ENCODE measurements around the gene ZNF84.

The ZNF84 gene

DNA sequence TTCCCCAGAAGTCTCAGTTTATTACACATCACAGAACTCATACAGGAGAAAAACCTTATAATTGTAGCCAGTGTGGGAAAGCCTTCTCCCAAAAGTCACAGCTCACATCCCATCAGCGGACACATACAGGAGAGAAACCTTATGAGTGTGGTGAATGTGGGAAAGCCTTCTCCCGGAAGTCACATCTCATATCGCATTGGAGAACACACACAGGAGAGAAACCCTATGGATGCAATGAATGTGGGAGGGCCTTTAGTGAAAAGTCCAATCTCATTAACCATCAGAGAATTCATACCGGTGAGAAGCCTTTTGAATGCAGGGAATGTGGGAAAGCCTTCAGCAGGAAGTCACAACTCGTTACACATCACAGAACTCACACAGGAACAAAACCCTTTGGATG, 20.1 kb downstream of the ZNF84 start:
- TF ChIP-seq ZNF274 (IDR thresholded peaks at IDR 0.05; ENCODE audit: low read depth, low read length) (no peak), SUZ12 (IDR thresholded peaks at IDR 0.05; ENCODE audit: extremely low read depth, insufficient read depth, insufficient read length) (no peak), YY1 (IDR thresholded peaks at IDR 0.05; ENCODE audit: insufficient read depth, insufficient read length) (no peak)
- Histone ChIP-seq H3K4me1 (ENCODE audit: insufficient read depth, insufficient read length) (no peaks in the 10 kb centered on the region), H3K9me3 (ENCODE audit: insufficient read depth, low read length) (peaks cover 100% of the 10 kb centered on the region), H3K9ac (ENCODE audit: insufficient read length, low read depth) (no peak overlapping the region), H3K27me3 (ENCODE audit: insufficient read depth, insufficient read length) (no peaks in the 10 kb centered on the region), H3K36me3 (ENCODE audit: insufficient read depth, insufficient read length, low read length) (peaks cover 56% of the 10 kb centered on the region), H3K4me3 (ENCODE audit: insufficient read length, low read depth) (no peak overlapping the region)
- no peak for DNase-seq (ENCODE audit: low read depth, low spot score)

- peaks cover 48% of the 10 kb centered on the region for H3K36me3 ChIP-seq (ENCODE audit: insufficient read depth, insufficient read length, low read length)
- peak; percentile 100 for TF ChIP-seq ZNF274 (IDR thresholded peaks at IDR 0.05; ENCODE audit: low read depth, low read length)
- TF ChIP-seq YY1 (IDR thresholded peaks at IDR 0.05; ENCODE audit: insufficient read depth, insufficient read length), result no peak
- TF ChIP-seq SUZ12 (IDR thresholded peaks at IDR 0.05; ENCODE audit: extremely low read depth, insufficient read depth, insufficient read length), result no peak
- no peak overlapping the region for H3K4me3 ChIP-seq (ENCODE audit: insufficient read length, low read depth)
- H3K9me3 ChIP-seq (ENCODE audit: insufficient read depth, low read length), result peaks cover 100% of the 10 kb centered on the region
- H3K4me1 ChIP-seq (ENCODE audit: insufficient read depth, insufficient read length), result no peaks in the 10 kb centered on the region
- no peak for DNase-seq (ENCODE audit: low read depth, low spot score)
- no peaks in the 10 kb centered on the region for H3K27me3 ChIP-seq (ENCODE audit: insufficient read depth, insufficient read length)
- no peak overlapping the region for H3K9ac ChIP-seq (ENCODE audit: insufficient read length, low read depth)
These were observed 21.1 kb downstream of the ZNF84 start for GRCh38 chr12:133058203-133059113.

DNA sequence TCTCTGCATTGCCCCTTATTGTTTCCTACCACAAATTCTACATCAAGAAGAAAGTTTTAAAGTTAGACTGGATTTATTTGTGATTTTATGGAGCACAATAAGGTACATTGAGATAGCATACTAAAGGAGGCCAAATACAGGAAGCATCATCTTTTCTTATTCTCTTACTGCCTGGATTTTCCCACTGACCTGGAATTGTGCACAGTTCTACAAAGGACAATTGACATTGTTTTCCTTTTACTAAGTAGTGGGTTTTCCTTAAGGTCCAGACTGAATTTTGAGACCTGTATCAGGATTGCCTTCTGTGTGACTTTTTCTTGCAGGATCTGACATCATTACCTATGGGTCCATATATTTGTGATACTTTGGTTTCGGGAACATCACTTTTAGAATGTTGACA, 24.6 kb downstream of the ZNF84 start:
- Histone ChIP-seq H3K36me3 (ENCODE audit: insufficient read depth, insufficient read length, low read length) (peaks cover 22% of the 10 kb centered on the region), H3K9me3 (ENCODE audit: insufficient read depth, low read length) (peaks cover 97% of the 10 kb centered on the region), H3K4me1 (ENCODE audit: insufficient read depth, insufficient read length) (no peaks in the 10 kb centered on the region), H3K27me3 (ENCODE audit: insufficient read depth, insufficient read length) (no peaks in the 10 kb centered on the region), H3K9ac (ENCODE audit: insufficient read length, low read depth) (no peak overlapping the region), H3K4me3 (ENCODE audit: insufficient read length, low read depth) (no peak overlapping the region)
- DNase-seq (ENCODE audit: low read depth, low spot score), result no peak
- TF ChIP-seq SUZ12 (IDR thresholded peaks at IDR 0.05; ENCODE audit: extremely low read depth, insufficient read depth, insufficient read length) (no peak), ZNF274 (IDR thresholded peaks at IDR 0.05; ENCODE audit: low read depth, low read length) (no peak), YY1 (IDR thresholded peaks at IDR 0.05; ENCODE audit: insufficient read depth, insufficient read length) (no peak)

- Histone ChIP-seq H3K9ac (ENCODE audit: insufficient read length, low read depth) (no peak overlapping the region), H3K27me3 (ENCODE audit: insufficient read depth, insufficient read length) (no peaks in the 10 kb centered on the region), H3K4me3 (ENCODE audit: insufficient read length, low read depth) (no peak overlapping the region), H3K4me1 (ENCODE audit: insufficient read depth, insufficient read length) (no peaks in the 10 kb centered on the region), H3K36me3 (ENCODE audit: insufficient read depth, insufficient read length, low read length) (peaks cover 7% of the 10 kb centered on the region), H3K9me3 (ENCODE audit: insufficient read depth, low read length) (peaks cover 95% of the 10 kb centered on the region)
- no peak for DNase-seq (ENCODE audit: low read depth, low spot score)
- no peak for TF ChIP-seq SUZ12 (IDR thresholded peaks at IDR 0.05; ENCODE audit: extremely low read depth, insufficient read depth, insufficient read length)
- no peak for TF ChIP-seq YY1 (IDR thresholded peaks at IDR 0.05; ENCODE audit: insufficient read depth, insufficient read length)
- TF ChIP-seq ZNF274 (IDR thresholded peaks at IDR 0.05; ENCODE audit: low read depth, low read length), result no peak
These were observed 26.2 kb downstream of the ZNF84 start for GRCh38 chr12:133063556-133063955.

DNA sequence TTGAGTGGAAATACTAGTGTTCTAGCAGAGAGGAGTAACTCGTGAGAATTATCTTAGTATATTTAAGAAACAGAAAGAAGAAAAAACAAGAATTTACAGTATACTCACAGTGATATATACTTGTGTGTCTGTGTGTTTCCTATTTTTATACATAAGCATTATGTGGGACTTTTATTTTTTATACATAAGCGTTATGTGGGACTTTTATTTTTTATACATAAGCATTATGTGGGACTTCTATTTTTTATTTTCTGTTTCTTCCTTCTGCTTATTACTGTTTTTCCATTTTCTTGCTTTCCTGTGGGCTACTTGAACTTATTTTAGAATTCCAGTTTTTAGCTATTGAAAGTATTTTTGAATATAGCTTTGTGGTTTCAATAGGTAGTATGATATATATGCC, 36.5 kb downstream of the ZNF84 start:
- Histone ChIP-seq H3K4me3 (ENCODE audit: insufficient read length, low read depth) (no peak overlapping the region), H3K4me1 (ENCODE audit: insufficient read depth, insufficient read length) (no peaks in the 10 kb centered on the region), H3K9me3 (ENCODE audit: insufficient read depth, low read length) (peaks cover 76% of the 10 kb centered on the region), H3K36me3 (ENCODE audit: insufficient read depth, insufficient read length, low read length) (no peaks in the 10 kb centered on the region), H3K9ac (ENCODE audit: insufficient read length, low read depth) (no peak overlapping the region), H3K27me3 (ENCODE audit: insufficient read depth, insufficient read length) (no peaks in the 10 kb centered on the region)
- TF ChIP-seq SUZ12 (IDR thresholded peaks at IDR 0.05; ENCODE audit: extremely low read depth, insufficient read depth, insufficient read length), result no peak
- no peak for TF ChIP-seq YY1 (IDR thresholded peaks at IDR 0.05; ENCODE audit: insufficient read depth, insufficient read length)
- TF ChIP-seq ZNF274 (IDR thresholded peaks at IDR 0.05; ENCODE audit: low read depth, low read length), result no peak
- DNase-seq (ENCODE audit: low read depth, low spot score), result no peak

DNA sequence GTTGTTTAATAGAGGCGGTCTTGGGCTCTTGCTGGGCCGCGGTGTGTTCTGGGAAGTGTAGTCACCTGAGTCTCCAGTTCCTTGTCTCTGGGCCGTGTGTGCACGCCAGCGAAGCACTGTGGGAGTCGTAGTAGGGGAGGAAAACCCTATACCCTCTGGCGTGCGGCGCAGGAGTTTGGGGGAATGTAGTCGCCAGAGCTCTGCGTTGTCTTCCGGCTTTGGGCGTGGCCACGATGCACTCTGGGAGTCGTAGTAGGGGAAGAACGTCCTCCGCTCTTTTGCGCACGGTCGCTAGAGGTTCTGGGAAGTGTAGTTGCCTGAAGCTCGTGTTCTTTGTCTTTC, 42.7 kb downstream of the ZNF84 start:
- peaks cover 35% of the 10 kb centered on the region for H3K36me3 ChIP-seq (ENCODE audit: insufficient read depth, insufficient read length, low read length)
- peak overlapping the region; percentile 69 for H3K9ac ChIP-seq (ENCODE audit: insufficient read length, low read depth)
- H3K9me3 ChIP-seq (ENCODE audit: insufficient read depth, low read length), result peaks cover 64% of the 10 kb centered on the region
- no peak for TF ChIP-seq SUZ12 (IDR thresholded peaks at IDR 0.05; ENCODE audit: extremely low read depth, insufficient read depth, insufficient read length)
- no peak for TF ChIP-seq ZNF274 (IDR thresholded peaks at IDR 0.05; ENCODE audit: low read depth, low read length)
- H3K4me1 ChIP-seq (ENCODE audit: insufficient read depth, insufficient read length), result peaks cover 2% of the 10 kb centered on the region
- peak overlapping the region; percentile 82 for H3K4me3 ChIP-seq (ENCODE audit: insufficient read length, low read depth)
- no peaks in the 10 kb centered on the region for H3K27me3 ChIP-seq (ENCODE audit: insufficient read depth, insufficient read length)
- peak; percentile 99 for DNase-seq (ENCODE audit: low read depth, low spot score)

- H3K9ac ChIP-seq (ENCODE audit: insufficient read length, low read depth), result peak within 1 kb of the TSS; percentile 82
- no peak for TF ChIP-seq ZNF274 (IDR thresholded peaks at IDR 0.05; ENCODE audit: low read depth, low read length)
- TF ChIP-seq SUZ12 (IDR thresholded peaks at IDR 0.05; ENCODE audit: extremely low read depth, insufficient read depth, insufficient read length), result no peak
- no peak for TF ChIP-seq YY1 (IDR thresholded peaks at IDR 0.05; ENCODE audit: insufficient read depth, insufficient read length)
- H3K9me3 ChIP-seq (ENCODE audit: insufficient read depth, low read length), result peaks cover 66% of the 10 kb centered on the region
- peak; percentile 97 for DNase-seq (ENCODE audit: low read depth, low spot score)
- no peaks in the 10 kb centered on the region for H3K27me3 ChIP-seq (ENCODE audit: insufficient read depth, insufficient read length)
- peak within 1 kb of the TSS; percentile 82 for H3K4me3 ChIP-seq (ENCODE audit: insufficient read length, low read depth)
- H3K4me1 ChIP-seq (ENCODE audit: insufficient read depth, insufficient read length), result peaks cover 2% of the 10 kb centered on the region
- H3K36me3 ChIP-seq (ENCODE audit: insufficient read depth, insufficient read length, low read length), result peaks cover 41% of the 10 kb centered on the region
These were observed 43.3 kb downstream of the ZNF84 start, which contains the start of gene ZNF140 for GRCh38 chr12:133080368-133081158. ZNF140 (plus strand) TSS chr12:133080923; CDS start chr12:133081321, 398 bp downstream.
